Gastroesophageal sphincter (tissue), 3 donors: ENCODE results near the gene EFHC1.

Experiments used
- CTCF ChIP-seq, 4 experiments: fragments of 200-600 bp in 2 of 4; fragments of 450-650 bp in 2 of 4; sonication (generic) in 1 of 4; IDR thresholded peaks; one replicate each; pipeline ENCODE4 v1.5.1; 2017 to 2019; ENCODE audit warnings: antibody characterized with exemption in 4 of 4, mild to moderate bottlenecking in 2 of 4, moderate library complexity in 2 of 4
- EP300 ChIP-seq: sonication (generic); formaldehyde crosslinking; IDR thresholded peaks from one replicate; pipeline ENCODE4 v1.6.1; 2017; ENCODE audit warnings: antibody characterized with exemption, mild to moderate bottlenecking
- POLR2A ChIP-seq, 2 donors: fragments of 450-650 bp; IDR thresholded peaks; one replicate each; pipeline ENCODE4 v1.6.1; 2017; ENCODE audit warnings: antibody characterized with exemption in 2 of 2, mild to moderate bottlenecking in 2 of 2, moderate library complexity in 1 of 2

- no peak for TF ChIP-seq EP300
- no peak for TF ChIP-seq CTCF (IDR thresholded peaks at IDR 0.05)
- no peak for TF ChIP-seq POLR2A (IDR thresholded peaks at IDR 0.05)
These were observed 88.2 kb downstream of the EFHC1 start for GRCh38 chr6:52508261-52508739.
